SU-DHL-6 (cell line): ENCODE data around the gene SLC2A4RG.

Source experiments
- H2AFZ ChIP-seq: fragments of 200-600 bp; sonication (generic); 2 replicates; pipeline ENCODE4 v1.6.1; 2014; ENCODE audit warnings: low read depth, mild to moderate bottlenecking, moderate library complexity, mixed read lengths, antibody characterized with exemption, low read length; ENCODE audit not compliant: severe bottlenecking
- H3F3A ChIP-seq: fragments of 200-600 bp; shearing (Covaris generic); 2 replicates; pipeline ENCODE4 v1.6.0; 2016; ENCODE audit warnings: antibody characterized with exemption, mild to moderate bottlenecking; ENCODE audit not compliant: insufficient read depth
- H3K27ac ChIP-seq: fragments of 200-600 bp; sonication (generic); 2 replicates; pipeline ENCODE4 v1.5.1; 2016; ENCODE audit warnings: low read depth, mild to moderate bottlenecking, low read length, moderate library complexity, mixed read lengths
- H3K27me3 ChIP-seq: fragments of 200-600 bp; sonication (generic), shearing (Covaris generic); 2 replicates; pipeline ENCODE4 v1.6.0; 2014; ENCODE audit warnings: mild to moderate bottlenecking, low read length
- H3K36me3 ChIP-seq: fragments of 200-600 bp; sonication (generic); 2 replicates; pipeline ENCODE4 v1.6.1; 2014; ENCODE audit warnings: mild to moderate bottlenecking, low read length, mixed read lengths
- H3K4me2 ChIP-seq: fragments of 300-600, 200-600 bp; shearing (Covaris generic), sonication (generic); 2 replicates; pipeline ENCODE4 v1.6.0; 2014; ENCODE audit warnings: low read length, low read depth, mild to moderate bottlenecking; ENCODE audit not compliant: poor library complexity, severe bottlenecking
- H3K4me3 ChIP-seq: fragments of 200-600 bp; sonication (generic); 2 replicates; pipeline ENCODE4 v1.5.1; 2014; ENCODE audit warnings: antibody characterized with exemption, low read length, mild to moderate bottlenecking, mixed read lengths; ENCODE audit not compliant: insufficient read depth, poor library complexity, severe bottlenecking
- H3K79me2 ChIP-seq: fragments of 200-600 bp; sonication (generic); 2 replicates; pipeline ENCODE4 v1.6.1; 2014; ENCODE audit warnings: mild to moderate bottlenecking, low read length, moderate library complexity; ENCODE audit not compliant: insufficient read depth
- H3K9ac ChIP-seq: fragments of 200-600 bp; sonication (generic); 2 replicates; pipeline ENCODE4 v1.7.0; 2014; ENCODE audit warnings: mild to moderate bottlenecking, low read length
- H3K9me2 ChIP-seq: fragments of 200-600 bp; sonication (generic); replicated peaks from 2 replicates; pipeline ENCODE4 v1.6.1; 2014; ENCODE audit warnings: low read length; ENCODE audit not compliant: insufficient read depth
- H3K9me3 ChIP-seq: fragments of 200-600 bp; sonication (generic); 2 replicates; pipeline ENCODE4 v1.6.1; 2014; ENCODE audit warnings: low read length, mixed read lengths; ENCODE audit not compliant: insufficient read depth
- H4K20me1 ChIP-seq: fragments of 200-600 bp; sonication (generic); 2 replicates; pipeline ENCODE4 v1.6.1; 2014; ENCODE audit warnings: low read depth, mild to moderate bottlenecking, antibody characterized with exemption, low read length, moderate library complexity, mixed read lengths
- CTCF ChIP-seq: fragments of 200-600 bp; sonication (generic); IDR thresholded peaks from one replicate; pipeline ENCODE4 v1.5.1; 2017; ENCODE audit warnings: antibody characterized with exemption, mild to moderate bottlenecking, low read length, moderate library complexity; ENCODE audit not compliant: insufficient read depth, poor library complexity, severe bottlenecking
- EZH2phosphoT487 ChIP-seq: fragments of 200-600 bp; sonication (generic), shearing (Covaris generic); conservative IDR thresholded peaks from 2 replicates; pipeline ENCODE4 v1.6.1; 2018; ENCODE audit warnings: mild to moderate bottlenecking, antibody characterized with exemption, low read length, moderate library complexity, mixed read lengths

SLC2A4RG gene

GRCh38 chr20:63702036-63702665 is 37.4 kb upstream of the SLC2A4RG start:
- H3K79me2 ChIP-seq: peaks cover 13% of the 10 kb centered on the region
- no peaks in the 10 kb centered on the region for H3K27me3 ChIP-seq
- no peaks in the 10 kb centered on the region for H3F3A ChIP-seq
- TF ChIP-seq CTCF (no peak), EZH2phosphoT487 (no peak)
- no peak overlapping the region for H2AFZ ChIP-seq
- 0 out of 2 replicates have a peak, but pooled peaks cover 4% of the 10 kb centered on the region for H4K20me1 ChIP-seq
- H3K9me2 ChIP-seq: no peaks in the 10 kb centered on the region
- H3K36me3 ChIP-seq: no peaks in the 10 kb centered on the region
- no peak overlapping the region for H3K4me2 ChIP-seq
- no peak overlapping the region for H3K4me3 ChIP-seq
- H3K9ac ChIP-seq: no peak overlapping the region
- H3K9me3 ChIP-seq: no peaks in the 10 kb centered on the region
- H3K27ac ChIP-seq: no peak overlapping the region

- Histone ChIP-seq H3F3A (no peaks in the 10 kb centered on the region), H3K27me3 (no peaks in the 10 kb centered on the region), H2AFZ (no peak overlapping the region), H4K20me1 (0 out of 2 replicates have a peak, but pooled peaks cover 4% of the 10 kb centered on the region), H3K27ac (no peak overlapping the region), H3K36me3 (no peaks in the 10 kb centered on the region), H3K9me2 (no peaks in the 10 kb centered on the region), H3K4me3 (no peak overlapping the region), H3K9me3 (no peaks in the 10 kb centered on the region), H3K4me2 (no peak overlapping the region), H3K79me2 (peaks cover 16% of the 10 kb centered on the region), H3K9ac (no peak overlapping the region)
- no peak for TF ChIP-seq EZH2phosphoT487
- no peak for TF ChIP-seq CTCF
These were observed 36.7 kb upstream of the SLC2A4RG start for GRCh38 chr20:63702751-63703470.

DNA sequence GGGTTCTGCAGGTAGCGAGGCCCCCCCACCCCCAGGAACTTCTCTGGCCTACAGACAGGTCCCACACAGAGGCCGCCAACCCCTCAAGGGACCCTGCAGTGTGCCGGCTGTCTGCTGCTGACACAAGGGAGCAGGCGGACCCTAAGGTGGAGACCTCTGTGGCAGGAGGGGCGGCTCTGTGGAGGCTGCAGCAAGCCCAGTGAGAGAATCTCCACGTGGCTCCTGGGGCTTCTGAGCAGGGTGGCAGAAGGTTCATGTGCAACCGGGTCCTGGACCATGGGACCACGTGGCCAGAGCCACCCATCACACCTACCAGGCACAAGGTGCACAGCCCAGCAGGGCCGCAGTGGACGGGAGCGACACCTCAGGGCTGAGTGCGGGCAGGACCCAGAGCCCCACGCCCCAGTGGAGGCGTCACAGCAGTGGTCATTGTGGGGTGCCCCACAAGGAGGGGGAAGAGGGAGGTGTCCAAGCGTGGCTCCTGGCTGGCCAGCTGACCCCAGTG is 36.1 kb upstream of the SLC2A4RG start:
- Histone ChIP-seq H3K27me3 (no peaks in the 10 kb centered on the region), H3K79me2 (peaks cover 20% of the 10 kb centered on the region), H3K9me2 (no peaks in the 10 kb centered on the region), H3K9me3 (no peaks in the 10 kb centered on the region), H3K4me3 (no peak overlapping the region), H3K36me3 (no peaks in the 10 kb centered on the region), H4K20me1 (0 out of 2 replicates have a peak, but pooled peaks cover 4% of the 10 kb centered on the region), H3K27ac (no peak overlapping the region), H3F3A (no peaks in the 10 kb centered on the region), H2AFZ (no peak overlapping the region), H3K4me2 (no peak overlapping the region), H3K9ac (no peak overlapping the region)
- no peak for TF ChIP-seq EZH2phosphoT487
